Measurements from ENCODE around the gene ITPR3.

GRCh38 chr6:33696548-33697518 is 75.7 kb downstream of the ITPR3 start:
- TF ChIP-seq, protein P1, sequence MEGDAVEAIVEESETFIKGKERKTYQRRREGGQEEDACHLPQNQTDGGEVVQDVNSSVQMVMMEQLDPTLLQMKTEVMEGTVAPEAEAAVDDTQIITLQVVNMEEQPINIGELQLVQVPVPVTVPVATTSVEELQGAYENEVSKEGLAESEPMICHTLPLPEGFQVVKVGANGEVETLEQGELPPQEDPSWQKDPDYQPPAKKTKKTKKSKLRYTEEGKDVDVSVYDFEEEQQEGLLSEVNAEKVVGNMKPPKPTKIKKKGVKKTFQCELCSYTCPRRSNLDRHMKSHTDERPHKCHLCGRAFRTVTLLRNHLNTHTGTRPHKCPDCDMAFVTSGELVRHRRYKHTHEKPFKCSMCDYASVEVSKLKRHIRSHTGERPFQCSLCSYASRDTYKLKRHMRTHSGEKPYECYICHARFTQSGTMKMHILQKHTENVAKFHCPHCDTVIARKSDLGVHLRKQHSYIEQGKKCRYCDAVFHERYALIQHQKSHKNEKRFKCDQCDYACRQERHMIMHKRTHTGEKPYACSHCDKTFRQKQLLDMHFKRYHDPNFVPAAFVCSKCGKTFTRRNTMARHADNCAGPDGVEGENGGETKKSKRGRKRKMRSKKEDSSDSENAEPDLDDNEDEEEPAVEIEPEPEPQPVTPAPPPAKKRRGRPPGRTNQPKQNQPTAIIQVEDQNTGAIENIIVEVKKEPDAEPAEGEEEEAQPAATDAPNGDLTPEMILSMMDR (IDR thresholded peaks at IDR 0.05): no peak
- TF ChIP-seq POLR2AphosphoS5 (IDR thresholded peaks at IDR 0.05) (no peak), POLR2A (IDR thresholded peaks at IDR 0.05) (no peak), EP300 (IDR thresholded peaks at IDR 0.05) (no peak)

All from sigmoid colon (tissue), 4 donors.